Measurements from ENCODE around the gene TSEN34.
"Not testable (repeated sequence)": the region's sequence is repeated elsewhere in the genome, so short reads cannot be mapped to it uniquely, and the experiment has no call there.

Gene TSEN34

GRCh38 chr19:54160854-54161253, 30.3 kb upstream of the TSEN34 start:
- no peak for DNase-seq (ENCODE audit: low spot score)

- DNase-seq (ENCODE audit: low spot score), result peak; percentile 83
Measured at GRCh38 chr19:54162241-54162805, 28.8 kb upstream of the TSEN34 start.

- no peak for DNase-seq (ENCODE audit: low spot score)
Measured at GRCh38 chr19:54162884-54163283, 28.2 kb upstream of the TSEN34 start.

GRCh38 chr19:54164369-54165068, 26.6 kb upstream of the TSEN34 start:
- no peak for DNase-seq (ENCODE audit: low spot score)

- no peak for DNase-seq (ENCODE audit: low spot score)
Measured at GRCh38 chr19:54165222-54165621, 25.9 kb upstream of the TSEN34 start.

- DNase-seq (ENCODE audit: low spot score), result peak; percentile 95
Measured at GRCh38 chr19:54168174-54168917, 22.8 kb upstream of the TSEN34 start.

- DNase-seq (ENCODE audit: low spot score), result no peak
Measured at GRCh38 chr19:54169149-54169740, 21.9 kb upstream of the TSEN34 start.

- not testable (repeated sequence) for DNase-seq (ENCODE audit: low spot score)
Measured at GRCh38 chr19:54171736-54172431, 19.2 kb upstream of the TSEN34 start.

GRCh38 chr19:54172471-54173358, 18.4 kb upstream of the TSEN34 start, which contains the start of gene TMC4:
Gene TMC4 (minus strand): TSS chr19:54173160. CDS start chr19:54173117, 43 bp downstream.
- DNase-seq (ENCODE audit: low spot score), result no peak

- no peak for DNase-seq (ENCODE audit: low spot score)
Measured at GRCh38 chr19:54173359-54173699, 17.8 kb upstream of the TSEN34 start.

- DNase-seq (ENCODE audit: low spot score), result no peak
Measured at GRCh38 chr19:54173951-54174834, 16.9 kb upstream of the TSEN34 start.

- DNase-seq (ENCODE audit: low spot score), result peak; percentile 64
Measured at GRCh38 chr19:54178581-54179261, 12.4 kb upstream of the TSEN34 start.

GRCh38 chr19:54179262-54179852, 11.8 kb upstream of the TSEN34 start:
- DNase-seq (ENCODE audit: low spot score), result no peak

- peak; percentile 65 for DNase-seq (ENCODE audit: low spot score)
Measured at GRCh38 chr19:54179921-54180461, 11.1 kb upstream of the TSEN34 start.

- DNase-seq (ENCODE audit: low spot score), result no peak
Measured at GRCh38 chr19:54180691-54181091, 10.4 kb upstream of the TSEN34 start.

GRCh38 chr19:54181894-54182293, 9.2 kb upstream of the TSEN34 start:
- not testable (repeated sequence) for DNase-seq (ENCODE audit: low spot score)

GRCh38 chr19:54183431-54183830, 7.7 kb upstream of the TSEN34 start:
- peak; percentile 45 for DNase-seq (ENCODE audit: low spot score)

- DNase-seq (ENCODE audit: low spot score), result no peak
Measured at GRCh38 chr19:54186351-54186750, 4.8 kb upstream of the TSEN34 start.

GRCh38 chr19:54186934-54187381, 4.2 kb upstream of the TSEN34 start:
- DNase-seq (ENCODE audit: low spot score), result no peak

Measured in left forelimb (tissue), 1 donor.